ENCODE data around the gene MAP1S.

Gene MAP1S, protein sequence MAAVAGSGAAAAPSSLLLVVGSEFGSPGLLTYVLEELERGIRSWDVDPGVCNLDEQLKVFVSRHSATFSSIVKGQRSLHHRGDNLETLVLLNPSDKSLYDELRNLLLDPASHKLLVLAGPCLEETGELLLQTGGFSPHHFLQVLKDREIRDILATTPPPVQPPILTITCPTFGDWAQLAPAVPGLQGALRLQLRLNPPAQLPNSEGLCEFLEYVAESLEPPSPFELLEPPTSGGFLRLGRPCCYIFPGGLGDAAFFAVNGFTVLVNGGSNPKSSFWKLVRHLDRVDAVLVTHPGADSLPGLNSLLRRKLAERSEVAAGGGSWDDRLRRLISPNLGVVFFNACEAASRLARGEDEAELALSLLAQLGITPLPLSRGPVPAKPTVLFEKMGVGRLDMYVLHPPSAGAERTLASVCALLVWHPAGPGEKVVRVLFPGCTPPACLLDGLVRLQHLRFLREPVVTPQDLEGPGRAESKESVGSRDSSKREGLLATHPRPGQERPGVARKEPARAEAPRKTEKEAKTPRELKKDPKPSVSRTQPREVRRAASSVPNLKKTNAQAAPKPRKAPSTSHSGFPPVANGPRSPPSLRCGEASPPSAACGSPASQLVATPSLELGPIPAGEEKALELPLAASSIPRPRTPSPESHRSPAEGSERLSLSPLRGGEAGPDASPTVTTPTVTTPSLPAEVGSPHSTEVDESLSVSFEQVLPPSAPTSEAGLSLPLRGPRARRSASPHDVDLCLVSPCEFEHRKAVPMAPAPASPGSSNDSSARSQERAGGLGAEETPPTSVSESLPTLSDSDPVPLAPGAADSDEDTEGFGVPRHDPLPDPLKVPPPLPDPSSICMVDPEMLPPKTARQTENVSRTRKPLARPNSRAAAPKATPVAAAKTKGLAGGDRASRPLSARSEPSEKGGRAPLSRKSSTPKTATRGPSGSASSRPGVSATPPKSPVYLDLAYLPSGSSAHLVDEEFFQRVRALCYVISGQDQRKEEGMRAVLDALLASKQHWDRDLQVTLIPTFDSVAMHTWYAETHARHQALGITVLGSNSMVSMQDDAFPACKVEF

DNA sequence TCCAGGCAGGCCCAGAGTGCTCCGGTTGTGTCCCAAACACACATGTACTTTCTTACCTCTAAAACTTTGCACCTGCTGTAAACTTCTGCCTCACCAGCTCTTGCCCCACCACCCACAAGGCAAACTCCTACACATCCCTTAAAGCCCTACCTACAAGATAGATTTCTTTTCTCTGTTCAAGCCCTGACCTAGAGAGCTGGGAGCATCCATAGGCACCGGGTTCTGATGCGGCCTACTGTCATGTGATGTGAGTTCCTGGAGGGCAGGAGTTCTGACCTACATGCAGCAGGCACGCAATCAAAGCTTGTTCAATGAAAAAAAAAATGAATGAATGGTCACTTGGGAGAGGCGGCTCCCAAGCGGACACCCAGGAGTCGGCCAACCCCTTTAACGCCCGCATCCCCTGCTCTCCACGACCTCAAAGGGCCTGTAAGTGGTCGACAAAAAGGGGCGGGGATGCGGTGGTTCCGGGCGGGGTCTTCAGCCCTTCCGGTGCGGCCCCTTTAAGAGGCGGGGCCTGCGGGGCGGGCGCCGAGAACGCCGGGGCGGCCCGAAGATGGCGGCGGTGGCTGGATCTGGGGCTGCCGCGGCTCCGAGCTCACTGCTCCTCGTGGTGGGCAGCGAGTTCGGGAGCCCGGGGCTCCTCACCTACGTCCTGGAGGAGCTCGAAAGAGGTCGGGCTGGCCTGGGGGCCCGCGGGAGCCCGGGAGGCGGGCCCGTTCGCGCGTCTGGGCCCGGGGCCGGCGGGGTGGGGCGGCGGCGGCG, at the start of gene MAP1S:
MAP1S (plus strand) TSS at position 534 of the 765 bp plus-strand sequence; CDS start at position 557, 23 bp downstream.
- no peak for FAIRE-seq

GRCh38 chr19:17671906-17672305, 47.4 kb upstream of the MAP1S start:
- no peak for FAIRE-seq

- FAIRE-seq: no peak
Measured at GRCh38 chr19:17673937-17674799, 45.1 kb upstream of the MAP1S start.

DNA sequence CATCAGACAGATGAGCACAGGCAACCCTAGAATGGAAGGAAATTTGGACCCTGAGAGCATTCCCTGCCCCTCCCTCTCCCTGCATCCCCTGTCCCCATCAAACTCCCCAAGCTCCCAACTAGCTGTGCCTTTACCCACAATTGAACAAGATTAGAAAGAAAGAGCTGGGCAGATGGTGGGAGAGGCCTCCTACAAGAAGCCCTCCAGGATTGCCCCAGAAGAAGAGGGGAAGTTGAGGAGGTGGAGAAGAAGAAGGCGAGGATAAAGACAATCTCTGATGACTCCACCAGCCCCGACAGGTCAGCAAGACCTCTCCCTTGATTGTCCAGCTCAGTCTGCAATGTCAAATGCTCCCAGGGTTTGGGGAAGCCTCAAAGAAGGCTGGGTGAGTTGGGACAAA, 43.0 kb upstream of the MAP1S start:
- no peak for FAIRE-seq

DNA sequence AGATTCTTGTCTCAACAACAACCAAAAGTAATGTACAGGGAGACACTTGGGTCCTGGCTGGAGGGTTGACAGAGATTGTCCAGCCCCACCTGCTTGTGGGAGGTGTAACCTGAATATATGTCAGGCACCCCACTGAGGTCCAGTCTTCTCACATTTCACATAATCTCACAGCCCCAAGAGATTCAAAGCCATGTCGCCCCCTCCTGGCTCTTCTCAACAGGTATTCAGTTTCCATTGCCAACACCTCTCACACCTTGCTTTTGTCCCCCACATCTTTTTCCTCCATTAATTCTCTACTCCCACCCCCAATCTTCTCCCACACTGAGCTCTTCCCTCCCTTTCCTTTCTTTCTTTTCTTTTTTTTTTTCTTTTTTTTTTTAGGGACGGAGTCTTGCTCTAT, 42.3 kb upstream of the MAP1S start:
- no peak for FAIRE-seq

- no peak for FAIRE-seq
Measured at GRCh38 chr19:17678836-17679235, 40.4 kb upstream of the MAP1S start.

- FAIRE-seq: no peak
Measured at GRCh38 chr19:17679526-17680229, 39.6 kb upstream of the MAP1S start.

DNA sequence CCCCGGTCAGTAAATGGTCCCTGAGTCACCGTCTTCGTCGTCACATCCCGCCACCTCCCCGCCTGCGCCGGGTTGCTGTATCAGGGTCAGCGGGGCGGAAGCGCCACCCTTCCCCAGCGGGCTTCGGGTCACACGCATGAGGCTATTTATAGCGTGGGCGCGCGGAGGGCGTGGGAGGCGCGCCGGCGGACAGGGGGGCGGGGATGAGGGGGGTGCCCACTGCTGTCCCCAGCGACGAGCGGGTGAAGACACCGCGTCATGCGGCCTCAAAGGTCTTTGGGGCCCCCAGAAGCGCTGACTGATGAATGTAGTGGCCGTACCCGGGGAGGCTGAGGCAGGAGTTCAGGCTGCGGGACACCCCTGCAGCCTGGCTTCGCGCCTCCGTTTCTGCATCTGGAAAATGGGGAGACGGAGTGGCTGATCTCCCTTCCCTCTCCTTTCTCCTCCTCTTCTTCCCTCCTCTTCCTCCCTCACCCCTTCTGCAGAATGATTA, 39.0 kb upstream of the MAP1S start:
- FAIRE-seq: no peak

DNA sequence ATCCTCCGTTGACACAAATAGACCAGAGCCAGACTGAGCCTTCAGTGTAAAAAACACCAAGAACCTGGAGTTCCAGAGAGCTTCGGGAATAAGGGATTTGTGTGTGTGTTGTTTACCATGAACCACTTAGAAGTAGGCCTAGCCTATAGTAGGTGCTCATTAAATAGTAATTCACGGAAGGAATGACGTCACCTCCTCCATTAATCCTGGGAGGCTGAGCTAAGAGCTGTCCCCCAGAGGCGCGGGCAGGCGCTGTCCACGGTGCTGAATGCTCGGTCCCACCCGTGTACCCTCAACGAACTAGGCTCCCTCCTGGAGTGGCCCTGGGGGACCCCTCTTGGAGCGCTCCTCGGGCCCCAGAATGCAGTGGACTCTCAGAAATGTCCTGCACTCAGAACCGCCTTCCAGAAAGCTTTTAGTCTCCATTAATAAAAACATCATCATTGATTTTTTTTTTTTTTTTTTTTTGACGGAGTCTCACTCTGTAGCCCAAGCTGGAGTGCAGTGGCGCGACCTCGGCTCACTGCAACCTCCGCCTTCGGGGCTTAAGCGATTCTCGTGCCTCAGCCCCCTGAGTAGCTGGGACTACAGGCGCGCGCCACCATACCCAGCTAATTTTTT, 37.7 kb upstream of the MAP1S start:
- no peak for FAIRE-seq

GRCh38 chr19:17682273-17682672, 37.0 kb upstream of the MAP1S start:
- no peak for FAIRE-seq

GRCh38 chr19:17683078-17683477, 36.2 kb upstream of the MAP1S start:
- FAIRE-seq: no peak

- no peak for FAIRE-seq
Measured at GRCh38 chr19:17684256-17684655, 35.0 kb upstream of the MAP1S start.

- no peak for FAIRE-seq
Measured at GRCh38 chr19:17685451-17686022, 33.7 kb upstream of the MAP1S start.

DNA sequence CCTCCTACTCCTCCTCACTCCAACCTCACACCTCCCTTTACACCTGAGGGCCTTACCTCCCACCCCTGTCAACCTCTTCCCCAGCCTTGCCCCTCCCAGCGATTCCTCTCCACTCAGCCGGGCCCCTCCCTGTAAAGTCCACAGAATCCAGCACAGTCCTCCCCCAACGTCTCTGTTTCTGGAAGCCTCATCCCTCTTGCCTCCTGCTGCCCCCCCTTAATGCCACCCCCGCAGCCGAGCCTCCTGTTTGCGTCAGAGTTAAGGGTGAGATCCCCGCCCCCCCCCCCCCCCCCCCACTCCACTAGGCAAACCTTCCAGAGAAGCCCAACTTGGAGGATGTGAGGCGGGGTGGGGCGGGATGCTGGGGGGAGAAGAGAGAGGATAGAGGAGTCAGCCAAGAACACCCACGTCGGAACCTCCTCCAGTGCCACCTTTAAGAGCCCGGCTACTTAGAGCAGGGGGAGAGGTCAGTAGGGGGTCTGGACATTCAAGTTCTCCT, 33.2 kb upstream of the MAP1S start:
- no peak for FAIRE-seq

DNA sequence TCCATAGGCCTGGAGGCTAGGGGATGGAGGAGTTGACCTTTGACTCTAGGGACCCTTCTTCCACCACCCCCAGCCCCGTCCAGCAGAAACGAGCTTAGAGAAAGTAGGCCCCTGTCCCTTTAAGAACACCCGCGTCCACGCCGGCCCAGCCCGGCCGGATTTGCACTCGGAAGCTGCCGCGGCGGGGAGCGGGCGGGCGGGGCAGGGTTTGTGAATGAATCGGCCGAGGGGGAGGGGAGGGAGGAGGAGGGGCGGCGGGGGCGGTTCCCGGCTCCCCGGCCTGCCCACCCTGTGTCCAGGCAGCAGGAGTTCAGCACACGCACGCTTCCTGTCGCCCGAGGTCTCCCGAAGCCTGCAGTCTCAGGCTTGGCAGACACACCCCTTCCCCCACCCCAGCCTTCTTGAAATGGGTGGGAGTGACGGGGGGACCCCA, 32.7 kb upstream of the MAP1S start:
- FAIRE-seq: no peak

DNA sequence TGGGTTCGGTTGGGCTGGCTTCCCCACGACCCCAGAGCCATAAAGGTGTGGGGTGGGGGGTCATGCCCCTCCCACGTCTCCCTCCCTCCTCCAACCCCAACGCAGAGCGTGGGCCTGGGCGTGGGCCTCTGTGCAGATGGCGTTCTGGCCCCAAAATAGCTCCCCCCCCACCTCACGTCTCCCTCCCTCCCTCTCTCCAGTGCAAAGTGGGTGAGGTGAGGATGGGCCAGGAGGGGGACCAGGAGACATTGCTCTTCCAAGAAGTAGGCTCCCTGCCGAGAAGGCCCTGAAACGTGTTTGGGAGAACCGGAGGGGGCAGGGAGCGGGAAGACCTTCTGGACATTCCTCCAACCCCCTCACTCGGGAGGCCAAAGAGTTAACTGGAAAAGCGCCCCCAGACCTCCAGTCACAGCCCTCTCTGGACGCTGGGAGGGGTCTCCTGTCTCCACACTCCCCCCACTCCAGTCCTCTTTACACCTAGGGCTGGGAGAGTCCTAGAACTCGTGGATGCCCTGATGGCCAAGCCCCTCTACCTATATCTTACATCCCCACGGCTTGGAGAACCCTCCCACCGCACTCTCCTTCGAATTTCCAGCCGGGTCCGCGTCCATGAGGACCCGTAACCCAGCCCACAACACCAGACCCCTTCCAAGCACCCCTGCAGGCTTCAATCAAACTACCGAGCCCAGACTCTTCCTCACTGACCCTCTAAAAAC, 32.0 kb upstream of the MAP1S start:
- no peak for FAIRE-seq

DNA sequence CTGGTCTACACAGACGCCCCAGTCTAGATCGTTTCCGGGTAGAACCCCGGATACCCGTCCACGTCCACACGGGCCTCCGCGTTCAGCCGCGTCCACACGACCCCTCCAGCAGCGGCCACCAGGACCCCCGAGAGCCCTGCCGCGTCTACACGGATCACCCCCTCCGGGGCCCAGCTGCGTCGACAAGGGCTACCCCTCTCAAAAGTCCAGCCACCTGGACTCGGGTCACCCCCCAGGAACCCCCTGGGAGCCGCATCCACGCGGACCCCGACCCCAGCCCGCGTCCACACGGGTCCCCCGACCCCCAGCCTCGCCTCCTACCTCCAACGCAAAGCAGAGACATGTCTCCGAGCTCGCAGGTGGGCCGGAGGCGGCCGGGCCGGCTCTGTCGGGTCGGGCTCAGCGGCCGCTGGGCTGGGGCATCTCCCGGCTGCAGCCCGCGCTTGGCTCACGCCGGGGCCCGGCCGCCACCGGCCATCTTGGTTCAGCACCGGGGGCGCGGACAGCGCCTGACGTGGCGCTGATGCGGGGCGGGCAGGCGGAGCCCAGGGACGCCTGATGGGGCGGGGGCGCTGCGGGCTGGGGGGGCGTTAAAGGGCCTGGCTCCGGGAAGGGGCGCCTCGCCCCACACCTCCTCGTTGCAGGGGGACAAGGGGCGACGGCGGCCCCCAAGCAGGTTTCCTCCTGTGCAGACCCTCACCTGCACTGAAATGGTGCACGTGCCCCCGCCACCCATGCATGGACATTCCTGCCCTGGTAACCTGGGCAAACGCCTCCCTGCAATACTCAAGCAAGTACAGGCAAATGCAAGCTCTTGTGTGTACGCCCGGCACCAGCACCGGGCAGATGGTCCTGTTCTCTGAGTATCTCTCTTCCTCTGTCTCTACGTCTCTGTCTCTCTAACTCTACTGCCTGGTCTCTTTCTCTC, 31.2 kb upstream of the MAP1S start, which contains the start of gene UNC13A:
UNC13A (minus strand) TSS at position 498 of the 928 bp plus-strand sequence; CDS start at position 343, 155 bp downstream.
- FAIRE-seq: no peak

Measured in A204.1 (cell line).